ENCODE results near the gene LPP.

LPP gene

DNA sequence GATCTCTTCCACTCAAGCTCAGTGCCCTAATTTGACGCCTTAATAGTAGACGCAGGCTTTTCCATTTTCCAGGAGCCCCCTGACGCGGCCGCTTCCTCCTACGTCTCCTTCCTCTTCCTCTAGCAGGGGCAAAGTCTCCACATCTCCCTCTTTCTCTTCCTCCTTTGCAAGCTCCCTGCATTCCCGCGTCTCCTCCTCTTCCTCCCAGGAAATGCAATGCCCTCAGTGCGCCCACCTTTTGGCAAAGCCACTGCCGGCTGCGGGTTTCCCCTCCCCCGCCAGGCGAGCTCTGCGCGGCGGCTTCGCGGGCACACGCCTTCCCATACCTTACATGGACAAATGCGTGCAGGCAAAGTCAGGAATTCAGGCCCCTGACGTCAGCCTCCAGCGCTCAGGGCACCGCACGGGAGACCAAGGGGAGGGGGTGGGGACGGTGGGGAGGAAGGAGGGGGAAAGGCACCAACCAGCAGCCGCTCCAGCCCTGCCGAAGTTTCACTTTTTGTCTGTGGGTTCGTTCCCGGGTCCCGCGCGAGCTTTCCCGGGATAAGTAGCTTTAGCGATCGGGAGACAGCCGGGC lies 432 bp upstream of the LPP start:
- H3K27me3 Mint-ChIP-seq = peaks cover 7% of the 10 kb centered on the region
- peak overlapping the region; percentile 89 to 91 for H3K4me3 Mint-ChIP-seq
- ATAC-seq (peak; percentile 17), DNase-seq (peak in 1 of 2 donors; percentile 25)
- peaks cover 59% of the 10 kb centered on the region for H3K4me1 Mint-ChIP-seq
- H3K9me3 Mint-ChIP-seq = peaks cover 0 to 8% of the 10 kb centered on the region in 2 donors
- peak overlapping the region in 1 of 2 donors; percentile 87 for H3K27ac Mint-ChIP-seq

DNA sequence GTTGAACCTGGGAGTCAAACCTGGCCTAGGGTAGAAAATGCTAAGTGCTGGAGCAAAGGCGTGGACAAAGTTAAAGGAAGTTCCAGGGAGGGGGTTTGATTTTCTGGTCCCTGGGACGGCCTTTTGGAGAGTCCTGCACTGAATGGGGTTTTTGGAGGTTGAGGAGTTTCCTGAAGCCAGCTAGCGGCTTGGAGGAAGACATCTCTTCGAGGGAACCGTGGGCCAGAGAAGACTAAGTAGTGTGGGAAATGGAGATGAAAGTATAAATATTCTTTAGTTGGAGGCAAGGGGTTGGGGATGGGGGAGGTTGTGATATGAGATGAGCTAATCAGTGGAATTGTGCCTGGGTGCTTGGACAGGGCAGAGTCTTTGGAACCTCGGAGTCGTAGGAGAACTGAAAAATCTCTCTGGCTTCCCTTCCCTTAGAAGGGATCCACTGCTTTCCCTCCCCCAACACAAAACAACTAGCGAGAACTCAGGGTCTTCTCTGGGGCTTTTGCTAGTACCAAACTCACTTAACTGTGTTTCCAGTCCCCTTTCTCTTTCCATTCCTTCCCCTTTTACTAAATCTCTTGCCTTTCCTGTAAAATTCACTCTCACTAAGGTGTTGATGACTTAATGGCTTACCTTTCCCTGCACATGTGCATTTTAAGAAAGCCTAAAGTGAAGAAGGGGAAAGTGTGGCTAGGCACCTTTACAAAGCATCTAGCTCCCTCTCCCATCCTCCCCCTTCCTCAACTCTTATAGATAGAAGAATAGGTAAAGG lies 1.0 kb downstream of the LPP start:
- Mint-ChIP-seq H3K4me1 (peaks cover 67% of the 10 kb centered on the region), H3K9me3 (no peaks in the 10 kb centered on the region), H3K27ac (peak overlapping the region; percentile 98 to 99), H3K4me3 (peak overlapping the region; percentile 89 to 91), H3K27me3 (peaks cover 7% of the 10 kb centered on the region)
- no peak for DNase-seq
- ATAC-seq = no peak

DNA sequence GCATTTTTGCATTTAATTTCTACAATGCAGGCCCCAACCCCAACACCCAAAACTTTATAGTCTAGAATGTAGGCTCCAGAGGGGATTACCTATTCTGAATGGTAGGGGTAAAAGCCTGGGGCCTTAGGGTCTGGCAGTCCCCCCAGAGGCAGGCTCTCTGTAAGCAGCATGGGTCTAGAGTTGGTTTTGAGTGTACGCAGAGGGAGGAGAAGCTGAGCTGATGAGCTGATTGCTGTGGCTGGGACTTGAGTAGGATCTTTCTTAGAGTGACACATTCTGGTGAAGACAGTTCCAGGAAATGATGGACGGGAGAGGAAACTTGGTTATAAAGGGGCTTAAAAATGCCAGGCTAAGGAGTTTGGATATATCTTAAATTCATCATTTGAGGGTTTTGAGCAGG lies 2.1 kb downstream of the LPP start:
- Mint-ChIP-seq H3K4me3 (peak overlapping the region; percentile 89 to 91), H3K27me3 (peaks cover 7% of the 10 kb centered on the region), H3K27ac (peak overlapping the region; percentile 78 to 99), H3K9me3 (no peaks in the 10 kb centered on the region), H3K4me1 (peaks cover 74% of the 10 kb centered on the region)
- peak; percentile 32 for ATAC-seq
- DNase-seq = peak in 1 of 2 donors; percentile 43

DNA sequence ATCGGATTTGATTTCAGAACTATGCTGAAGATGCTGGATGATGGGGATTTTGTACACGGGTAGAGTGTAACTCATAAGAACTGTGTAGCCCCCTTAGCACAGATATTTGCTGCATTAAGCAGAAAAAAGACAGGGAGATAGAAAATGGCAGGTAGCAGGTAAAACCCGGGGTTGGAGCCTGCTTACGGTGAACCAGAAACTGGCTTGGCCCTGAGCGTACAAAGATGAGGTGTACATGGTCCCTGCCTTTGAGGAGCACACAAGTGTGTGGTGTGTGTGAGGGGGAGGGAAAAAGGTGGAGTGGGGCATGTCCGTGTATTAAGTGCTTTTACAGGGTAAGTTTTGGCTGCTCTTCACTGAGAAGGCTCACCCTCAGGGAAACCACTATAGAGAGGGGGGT lies 3.5 kb downstream of the LPP start:
- H3K27ac Mint-ChIP-seq = no peak overlapping the region
- peaks cover 7% of the 10 kb centered on the region for H3K27me3 Mint-ChIP-seq
- ATAC-seq (no peak), DNase-seq (no peak)
- H3K4me1 Mint-ChIP-seq = peaks cover 69% of the 10 kb centered on the region
- peak overlapping the region in 1 of 2 donors; percentile 6 for H3K4me3 Mint-ChIP-seq
- H3K9me3 Mint-ChIP-seq = no peaks in the 10 kb centered on the region

DNA sequence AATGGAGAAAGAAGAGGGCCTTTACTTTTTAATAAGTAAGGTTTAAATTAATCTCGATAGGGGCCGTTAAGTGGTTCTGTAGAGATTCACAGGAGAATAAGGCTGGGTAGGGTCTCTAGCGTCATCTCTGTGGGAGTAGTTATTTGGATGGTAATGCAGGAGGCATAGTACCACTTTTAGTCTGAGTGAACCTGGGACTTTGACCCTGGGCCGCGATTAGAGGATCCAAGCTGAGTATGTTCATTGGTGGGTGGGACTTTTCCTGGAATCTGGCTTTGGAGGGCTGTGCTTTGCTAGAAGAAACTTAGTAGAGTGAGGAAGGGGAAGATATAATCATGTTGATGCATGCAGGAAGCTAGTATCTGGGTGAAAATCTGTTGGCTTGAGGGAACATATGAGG lies 4.0 kb downstream of the LPP start:
- DNase-seq (no peak), ATAC-seq (no peak)
- H3K9me3 Mint-ChIP-seq = no peaks in the 10 kb centered on the region
- no peak overlapping the region for H3K27ac Mint-ChIP-seq
- peaks cover 66% of the 10 kb centered on the region for H3K4me1 Mint-ChIP-seq
- H3K4me3 Mint-ChIP-seq = peak overlapping the region in 1 of 2 donors; percentile 6
- peaks cover 7% of the 10 kb centered on the region for H3K27me3 Mint-ChIP-seq

DNA sequence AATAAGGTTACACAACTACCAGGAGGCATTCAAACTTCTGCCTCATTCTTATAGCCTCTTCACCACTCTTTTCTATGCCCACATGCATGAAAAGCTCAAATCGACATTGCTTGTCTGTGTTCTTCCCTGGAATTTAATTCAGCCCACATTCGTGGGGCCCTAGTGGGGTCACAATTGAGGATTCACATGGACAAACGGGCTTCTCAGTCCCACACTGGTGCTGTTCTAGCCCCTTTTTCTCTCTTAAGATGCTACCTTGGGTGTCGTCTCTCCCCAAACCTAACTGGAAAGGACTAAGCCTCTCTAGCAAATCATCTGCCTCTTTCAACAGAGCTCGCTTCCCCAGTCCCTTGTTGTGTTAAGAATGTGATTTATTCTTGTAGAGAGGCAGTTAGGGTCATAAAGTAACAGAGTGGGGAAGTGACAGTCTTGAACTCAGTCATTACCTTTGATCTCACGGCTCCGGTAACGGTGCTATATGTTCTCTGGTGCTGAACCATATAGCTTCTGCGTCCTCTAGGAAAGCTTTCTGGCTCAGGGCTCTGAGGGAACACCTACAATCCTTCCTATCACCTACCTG lies 4.9 kb downstream of the LPP start:
- DNase-seq = no peak
- H3K4me1 Mint-ChIP-seq = peaks cover 66% of the 10 kb centered on the region

DNA sequence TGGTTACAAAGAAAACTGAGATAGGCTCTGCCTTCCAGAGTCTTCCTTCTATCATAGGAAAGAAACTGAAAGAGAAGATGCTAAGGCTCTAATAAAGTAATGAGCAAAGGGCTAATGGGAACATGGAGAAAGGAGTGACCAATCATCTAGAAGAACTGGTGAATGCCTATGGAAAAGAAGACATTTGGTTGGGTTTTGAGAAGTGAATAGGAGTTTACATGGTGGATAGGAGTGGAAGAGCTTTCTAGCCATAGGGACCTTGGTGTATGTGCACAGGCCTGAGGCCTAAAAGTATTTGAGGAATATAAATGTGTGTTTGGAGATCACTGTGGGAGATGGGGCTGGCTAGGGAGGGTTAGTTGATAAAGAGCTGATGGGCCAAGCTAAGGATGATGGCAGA lies 6.8 kb downstream of the LPP start:
- no peak for DNase-seq
- Mint-ChIP-seq H3K4me3 (no peak overlapping the region), H3K9me3 (no peaks in the 10 kb centered on the region), H3K27me3 (no peaks in the 10 kb centered on the region), H3K27ac (no peak overlapping the region), H3K4me1 (peaks cover 71% of the 10 kb centered on the region)
- ATAC-seq = no peak

More for the DNA sequence above, 4.9 kb downstream of the LPP start:
- no peak for ATAC-seq
- no peaks in the 10 kb centered on the region for H3K9me3 Mint-ChIP-seq
- peak overlapping the region in 1 of 2 donors; percentile 64 for H3K27ac Mint-ChIP-seq
- H3K4me3 Mint-ChIP-seq = peak overlapping the region in 1 of 2 donors; percentile 36
- H3K27me3 Mint-ChIP-seq = no peaks in the 10 kb centered on the region

DNA sequence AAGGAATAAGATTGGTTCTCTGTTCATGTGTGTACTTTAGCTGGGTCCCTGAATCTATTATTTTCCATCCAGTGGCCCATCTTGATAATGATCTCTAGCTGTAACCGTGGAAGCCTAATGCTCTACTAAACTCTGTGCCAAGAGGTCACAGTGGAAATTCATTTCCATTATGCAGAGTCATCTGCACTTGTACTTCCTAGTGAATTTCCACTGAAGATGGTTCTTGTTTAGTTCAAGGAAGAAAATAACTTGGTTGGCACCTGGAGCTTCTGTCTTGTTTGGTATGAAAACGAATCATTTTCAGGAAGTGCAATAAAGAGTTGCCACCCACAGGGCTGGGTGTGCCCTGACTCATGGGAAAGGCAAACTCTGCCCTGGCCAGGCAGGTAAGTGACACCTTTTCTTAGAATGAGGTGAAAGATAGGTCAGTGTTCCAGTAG lies 10.3 kb downstream of the LPP start:
- no peaks in the 10 kb centered on the region for H3K27me3 Mint-ChIP-seq
- H3K27ac Mint-ChIP-seq = peak overlapping the region in 1 of 2 donors; percentile 42
- H3K4me3 Mint-ChIP-seq = peak overlapping the region in 1 of 2 donors; percentile 36
- ATAC-seq (peak; percentile 43), DNase-seq (no peak)
- H3K9me3 Mint-ChIP-seq = no peaks in the 10 kb centered on the region
- H3K4me1 Mint-ChIP-seq = peaks cover 46% of the 10 kb centered on the region

DNA sequence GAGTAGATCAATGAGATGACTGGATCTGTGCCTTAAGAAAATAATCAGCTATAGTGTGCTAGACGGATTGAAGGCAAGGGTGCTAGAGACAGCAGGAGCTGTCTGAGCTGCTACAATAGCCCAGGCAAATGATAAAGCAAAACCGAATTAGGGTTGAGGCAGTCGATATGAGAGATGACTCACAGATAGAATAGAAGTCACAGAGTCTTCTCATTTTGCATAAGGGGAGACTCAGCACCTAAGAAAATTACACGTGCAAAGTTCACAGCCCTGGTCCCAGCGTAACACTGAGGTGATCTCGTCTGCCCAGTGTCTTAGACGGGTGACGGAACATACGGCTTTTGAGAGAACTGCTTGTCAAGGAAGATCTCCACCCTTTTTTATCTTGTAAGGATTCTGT lies 11.6 kb downstream of the LPP start:
- ATAC-seq = peak; percentile 81
- Mint-ChIP-seq H3K27me3 (no peaks in the 10 kb centered on the region), H3K4me3 (peak overlapping the region in 1 of 2 donors; percentile 5), H3K9me3 (no peaks in the 10 kb centered on the region), H3K27ac (no peak overlapping the region), H3K4me1 (peaks cover 53% of the 10 kb centered on the region)
- peak in 1 of 2 donors; percentile 35 for DNase-seq

DNA sequence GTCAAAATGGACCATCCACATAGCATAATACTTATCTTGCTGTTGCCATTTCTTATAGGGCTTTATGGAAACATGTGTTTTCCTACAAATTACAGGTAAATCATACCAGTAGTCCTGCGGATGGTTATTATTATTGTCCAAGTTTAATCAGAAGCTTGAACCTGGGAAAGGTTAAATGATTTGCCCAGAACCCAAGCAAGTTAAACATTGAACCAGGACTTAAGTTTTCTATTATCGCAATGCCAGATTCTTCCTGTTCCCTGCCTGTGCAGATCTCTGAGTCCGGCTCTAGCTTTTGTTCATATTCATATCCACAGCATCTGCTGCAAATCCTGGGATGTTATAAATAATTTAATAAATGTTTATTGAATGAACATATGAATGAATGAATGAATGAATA lies 12.5 kb downstream of the LPP start:
- Mint-ChIP-seq H3K27me3 (no peaks in the 10 kb centered on the region), H3K4me1 (peaks cover 56% of the 10 kb centered on the region), H3K9me3 (no peaks in the 10 kb centered on the region), H3K27ac (no peak overlapping the region), H3K4me3 (no peak overlapping the region)
- ATAC-seq (no peak), DNase-seq (no peak)

DNA sequence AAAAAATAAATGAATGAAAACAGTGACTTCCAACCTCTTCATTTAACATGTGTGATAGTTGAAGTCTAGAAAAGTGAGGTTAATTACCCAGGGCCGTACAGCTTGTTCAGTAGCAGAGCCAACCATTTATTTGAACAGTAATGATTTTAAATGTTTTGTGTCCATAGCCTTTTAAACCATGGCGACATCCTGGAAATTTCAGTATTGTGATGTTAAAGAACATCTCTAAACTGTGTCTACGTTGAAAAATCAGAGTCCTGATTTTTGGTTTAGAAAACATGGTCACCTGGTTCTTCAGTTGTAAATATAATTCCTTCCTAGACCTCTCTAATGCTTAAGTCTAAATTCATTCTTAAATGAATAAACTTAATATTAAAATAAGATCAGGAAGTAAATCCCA lies 14.2 kb downstream of the LPP start:
- Mint-ChIP-seq H3K9me3 (no peaks in the 10 kb centered on the region), H3K4me1 (peaks cover 53% of the 10 kb centered on the region), H3K4me3 (no peak overlapping the region), H3K27ac (no peak overlapping the region), H3K27me3 (no peaks in the 10 kb centered on the region)
- ATAC-seq = no peak
- DNase-seq = no peak

DNA sequence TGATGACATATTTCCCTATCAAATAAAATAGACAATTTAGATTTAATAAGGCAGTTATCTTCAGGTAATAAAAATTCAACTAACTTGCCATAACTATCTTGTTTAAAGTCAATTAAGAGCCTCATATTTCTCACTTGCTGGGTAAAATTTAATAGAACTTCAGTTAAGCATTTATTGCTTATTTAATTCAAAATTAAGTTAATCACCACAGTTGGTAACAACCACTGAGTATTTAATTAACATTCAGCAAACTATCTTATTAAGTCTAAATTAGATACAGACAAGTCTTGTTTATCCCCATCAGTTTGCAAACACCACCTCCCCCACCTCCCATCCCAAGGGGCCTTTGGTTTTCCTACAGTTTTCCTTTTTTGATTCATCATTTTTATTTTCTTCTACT lies 14.7 kb downstream of the LPP start:
- H3K4me1 Mint-ChIP-seq = peaks cover 49% of the 10 kb centered on the region
- no peak overlapping the region for H3K27ac Mint-ChIP-seq
- DNase-seq (no peak), ATAC-seq (no peak)
- no peak overlapping the region for H3K4me3 Mint-ChIP-seq
- H3K27me3 Mint-ChIP-seq = no peaks in the 10 kb centered on the region
- H3K9me3 Mint-ChIP-seq = no peaks in the 10 kb centered on the region

DNA sequence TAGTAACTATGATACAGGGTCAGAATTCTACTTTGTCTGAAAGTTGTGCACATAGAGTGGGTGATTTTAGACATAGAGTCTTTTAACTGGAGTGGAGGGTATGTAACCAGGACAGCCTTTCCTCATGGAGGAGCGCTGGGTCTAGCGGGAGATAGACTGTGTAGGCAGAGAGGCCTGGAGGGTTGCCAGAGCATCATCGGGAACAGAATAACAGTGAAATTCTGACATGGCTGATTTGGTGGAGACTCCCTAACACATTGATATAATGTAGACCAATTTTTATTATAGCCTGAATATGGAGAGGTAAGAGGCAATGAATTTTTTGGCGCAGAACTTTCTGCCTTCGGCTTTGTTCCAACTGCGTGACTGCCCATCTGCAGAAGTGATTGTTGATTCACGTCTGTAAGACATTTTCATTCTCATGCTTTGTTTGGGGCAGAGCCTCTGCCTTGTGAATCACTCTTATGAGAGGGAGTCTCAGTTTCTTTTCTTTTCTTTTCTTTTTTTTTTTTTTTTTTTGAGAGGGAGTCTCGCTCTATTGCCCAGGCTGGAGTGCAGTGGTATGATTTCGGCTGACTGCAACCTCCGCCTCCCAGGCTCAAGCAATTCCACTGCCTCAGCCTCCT lies 16.0 kb downstream of the LPP start:
- H3K4me1 Mint-ChIP-seq = peaks cover 46% of the 10 kb centered on the region
- ATAC-seq = peak; percentile 13
- peak overlapping the region; percentile 9 to 51 for H3K27ac Mint-ChIP-seq

DNA sequence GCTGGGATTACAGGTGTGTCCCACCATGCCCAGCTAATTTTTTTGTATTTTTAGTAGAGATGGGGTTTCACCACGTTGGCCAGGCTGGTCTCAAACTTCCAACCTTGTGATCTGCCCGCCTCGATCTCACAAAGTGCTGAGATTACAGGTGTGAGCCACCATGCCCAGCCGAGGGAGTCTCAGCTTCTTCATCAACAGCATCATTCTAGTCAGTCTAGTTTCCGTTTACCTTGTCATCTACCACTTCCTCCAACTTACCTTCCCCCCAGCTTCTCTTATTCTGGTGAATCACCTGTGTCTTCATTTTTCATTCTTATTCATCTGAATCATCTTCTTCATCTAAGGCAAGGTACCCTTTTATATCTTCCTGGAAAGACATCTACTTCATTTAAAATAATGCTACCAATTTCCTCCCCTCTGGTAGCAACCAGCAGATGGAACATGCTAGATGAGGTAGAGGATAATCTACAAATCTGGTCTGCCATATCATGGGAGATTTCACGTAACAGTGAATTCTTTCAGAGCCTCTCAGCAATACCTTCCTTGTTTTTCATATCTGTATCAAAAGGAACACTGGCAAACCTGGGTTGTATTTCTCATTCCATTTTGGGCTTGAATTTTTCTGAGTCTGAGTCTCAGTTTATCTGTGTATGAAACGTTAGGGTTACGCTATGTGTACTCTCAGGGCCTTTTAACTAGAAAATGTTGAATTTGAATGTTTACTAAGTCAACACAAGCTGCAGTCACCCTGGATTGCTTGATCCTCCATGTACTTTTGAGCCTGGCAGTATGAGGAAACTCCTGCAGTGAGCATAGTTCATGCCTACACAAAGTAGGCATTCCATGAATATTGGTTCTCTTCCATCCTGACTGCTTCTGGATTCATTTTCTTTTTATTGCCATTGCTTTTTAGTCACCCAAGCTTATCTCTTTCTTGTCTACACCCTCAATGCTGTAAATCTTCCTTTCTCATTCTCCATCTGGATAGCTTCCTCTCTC lies 16.8 kb downstream of the LPP start:
- no peaks in the 10 kb centered on the region for H3K9me3 Mint-ChIP-seq
- H3K4me3 Mint-ChIP-seq = peak overlapping the region; percentile 0 to 20
- ATAC-seq (peak; percentile 94), DNase-seq (peak; percentile 30 to 69)
- H3K27ac Mint-ChIP-seq = peak overlapping the region; percentile 9 to 51
- H3K27me3 Mint-ChIP-seq = no peaks in the 10 kb centered on the region
- H3K4me1 Mint-ChIP-seq = peaks cover 38% of the 10 kb centered on the region

More for the DNA sequence above, 16.0 kb downstream of the LPP start:
- DNase-seq = no peak
- peak overlapping the region; percentile 0 to 20 for H3K4me3 Mint-ChIP-seq
- no peaks in the 10 kb centered on the region for H3K9me3 Mint-ChIP-seq
- no peaks in the 10 kb centered on the region for H3K27me3 Mint-ChIP-seq
